KMS-11 (cell line): ENCODE results near the gene VTN.

Experiments used
- H2AFZ ChIP-seq: fragments of 200-600 bp; sonication (generic); 2 replicates; pipeline ENCODE4 v1.6.1; 2016; ENCODE audit warnings: antibody characterized with exemption, mixed run types, low read depth
- H3K27ac ChIP-seq: fragments of 200-600 bp; sonication (generic); 2 replicates; pipeline ENCODE4 v1.6.1; 2016; ENCODE audit warnings: mild to moderate bottlenecking, mixed run types
- H3K27me3 ChIP-seq: fragments of 200-600 bp; sonication (generic); 2 replicates; pipeline ENCODE4 v1.6.1; 2017; ENCODE audit warnings: mild to moderate bottlenecking, low read depth, mixed run types, moderate library complexity; ENCODE audit not compliant: insufficient read depth
- H3K36me3 ChIP-seq: fragments of 200-600 bp; sonication (generic); 2 replicates; pipeline ENCODE4 v1.6.1; 2017; ENCODE audit warnings: mild to moderate bottlenecking, mixed run types; ENCODE audit not compliant: insufficient read depth
- H3K4me1 ChIP-seq: fragments of 200-600 bp; sonication (generic); 2 replicates; pipeline ENCODE4 v1.6.1; 2016; ENCODE audit warnings: mild to moderate bottlenecking, low read depth, mixed run types; ENCODE audit not compliant: poor library complexity, severe bottlenecking
- H3K4me2 ChIP-seq: fragments of 200-600 bp; sonication (generic); 2 replicates; pipeline ENCODE4 v1.7.0; 2016; ENCODE audit warnings: mild to moderate bottlenecking, mixed run types
- H3K4me3 ChIP-seq: fragments of 200-600 bp; sonication (generic); IDR thresholded peaks from 2 replicates; pipeline ENCODE4 v1.6.1; 2017; ENCODE audit warnings: low read depth, low read length, mixed read lengths; ENCODE audit not compliant: insufficient read depth
- H3K79me2 ChIP-seq: fragments of 200-600 bp; sonication (generic); 2 replicates; pipeline ENCODE4 v1.6.1; 2016; ENCODE audit warnings: low read depth, mixed run types; ENCODE audit not compliant: insufficient read depth
- H3K9ac ChIP-seq: fragments of 200-600 bp; sonication (generic); 2 replicates; pipeline ENCODE4 v1.6.1; 2016; ENCODE audit warnings: mild to moderate bottlenecking, mixed run types
- H4K20me1 ChIP-seq: fragments of 200-600 bp; sonication (generic); 2 replicates; pipeline ENCODE4 v1.6.1; 2016; ENCODE audit warnings: mild to moderate bottlenecking, mixed run types; ENCODE audit not compliant: insufficient read depth
- CTCF ChIP-seq: fragments of 200-600 bp; sonication (generic); conservative IDR thresholded peaks from 2 replicates; pipeline ENCODE4 v1.6.1; 2017; ENCODE audit warnings: low read depth, mild to moderate bottlenecking, antibody characterized with exemption, low read length, moderate library complexity, mixed read lengths

VTN gene

GRCh38 chr17:28390984-28391383 lies 20.9 kb upstream of the VTN start:
- no peaks in the 10 kb centered on the region for H3K36me3 ChIP-seq
- no peak for TF ChIP-seq CTCF
- no peak overlapping the region for H3K27ac ChIP-seq
- H3K9ac ChIP-seq = no peak overlapping the region
- no peaks in the 10 kb centered on the region for H3K79me2 ChIP-seq
- H3K4me2 ChIP-seq = no peak overlapping the region
- no peak overlapping the region for H3K4me3 ChIP-seq
- no peaks in the 10 kb centered on the region for H3K27me3 ChIP-seq
- H3K4me1 ChIP-seq = no peaks in the 10 kb centered on the region
- H4K20me1 ChIP-seq = no peaks in the 10 kb centered on the region
- no peak overlapping the region for H2AFZ ChIP-seq

- Histone ChIP-seq H3K36me3 (no peaks in the 10 kb centered on the region), H3K4me2 (no peak overlapping the region)
These were observed 20.5 kb upstream of the VTN start for GRCh38 chr17:28390563-28390962.

DNA sequence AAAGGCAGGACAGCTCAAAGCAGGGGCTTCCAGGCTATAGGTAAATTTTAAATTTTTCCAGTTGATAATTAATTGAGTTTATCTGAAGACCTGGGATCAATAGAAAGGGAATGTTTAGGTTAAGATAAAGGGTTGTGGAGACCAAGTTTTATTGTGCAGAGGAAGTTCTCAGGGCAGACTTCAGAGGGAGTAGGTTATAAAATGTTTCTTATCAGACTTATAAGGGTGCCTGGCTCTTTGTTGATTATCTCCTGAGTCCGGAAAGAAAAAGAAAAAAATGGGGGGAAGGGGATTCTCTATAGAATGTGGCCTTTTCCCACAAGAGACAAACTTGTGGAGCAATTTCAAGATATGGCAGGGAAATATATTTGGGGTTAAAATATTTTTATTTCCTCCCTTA lies 20.0 kb upstream of the VTN start:
- no peaks in the 10 kb centered on the region for H3K4me1 ChIP-seq
- no peak overlapping the region for H2AFZ ChIP-seq
- H3K79me2 ChIP-seq = no peaks in the 10 kb centered on the region
- no peaks in the 10 kb centered on the region for H4K20me1 ChIP-seq
- H3K27ac ChIP-seq = no peak overlapping the region
- H3K9ac ChIP-seq = no peak overlapping the region
- H3K27me3 ChIP-seq = no peaks in the 10 kb centered on the region
- no peak overlapping the region for H3K4me3 ChIP-seq
- H3K4me2 ChIP-seq = no peak overlapping the region
- H3K36me3 ChIP-seq = no peaks in the 10 kb centered on the region
- no peak for TF ChIP-seq CTCF

More at GRCh38 chr17:28390563-28390962, 20.5 kb upstream of the VTN start:
- no peaks in the 10 kb centered on the region for H3K27me3 ChIP-seq
- H3K4me1 ChIP-seq = no peaks in the 10 kb centered on the region
- H2AFZ ChIP-seq = no peak overlapping the region
- H4K20me1 ChIP-seq = no peaks in the 10 kb centered on the region
- H3K9ac ChIP-seq = no peak overlapping the region
- no peak overlapping the region for H3K4me3 ChIP-seq
- H3K79me2 ChIP-seq = no peaks in the 10 kb centered on the region
- H3K27ac ChIP-seq = no peak overlapping the region
- TF ChIP-seq CTCF = no peak

DNA sequence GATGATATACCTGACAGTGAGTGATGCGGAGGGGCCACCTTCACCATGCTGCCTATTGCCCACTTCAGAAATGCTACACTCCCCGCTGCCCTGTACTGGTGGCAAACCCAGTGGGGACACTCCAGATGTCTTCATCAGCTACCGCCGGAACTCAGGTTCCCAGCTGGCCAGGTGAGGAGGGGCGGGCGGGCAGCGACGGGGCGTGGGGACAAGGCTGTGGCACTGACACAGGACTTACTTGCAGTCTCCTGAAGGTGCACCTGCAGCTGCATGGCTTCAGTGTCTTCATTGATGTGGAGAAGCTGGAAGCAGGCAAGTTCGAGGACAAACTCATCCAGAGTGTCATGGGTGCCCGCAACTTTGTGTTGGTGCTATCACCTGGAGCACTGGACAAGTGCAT lies 18.0 kb upstream of the VTN start:
- no peaks in the 10 kb centered on the region for H3K27me3 ChIP-seq
- H3K4me1 ChIP-seq = no peaks in the 10 kb centered on the region
- no peak overlapping the region for H3K27ac ChIP-seq
- H3K4me2 ChIP-seq = no peak overlapping the region
- H3K4me3 ChIP-seq = no peak overlapping the region
- no peak overlapping the region for H3K9ac ChIP-seq
- H3K79me2 ChIP-seq = no peaks in the 10 kb centered on the region
- H3K36me3 ChIP-seq = no peaks in the 10 kb centered on the region
- no peak overlapping the region for H2AFZ ChIP-seq
- H4K20me1 ChIP-seq = no peaks in the 10 kb centered on the region
- no peak for TF ChIP-seq CTCF
